Left ventricle myocardium inferior (tissue), 1 donor: Measurements from ENCODE around the gene ACER2. TPM values are rescaled to one million over a fixed set of nuclear protein-coding genes. Genes with fewer than 3 reads are reported as not detected.
"Not testable (repeated sequence)": the region's sequence is repeated elsewhere in the genome, so short reads cannot be mapped to it uniquely, and the experiment has no call there.

Experiments
- DNase-seq: peaks from one replicate; pipeline ENCODE4 v3.0.0-alpha.2; 2020
- H3K27ac ChIP-seq: fragments of 200-600 bp; replicated peaks from 2 replicates; pipeline ENCODE4 v1.8.0; 2021
- H3K27me3 ChIP-seq: fragments of 200-600 bp; 2 replicates; pipeline ENCODE4 v1.8.0; 2021; ENCODE audit warnings: low read depth
- H3K36me3 ChIP-seq: fragments of 200-600 bp; 2 replicates; pipeline ENCODE4 v1.8.0; 2021
- H3K4me1 ChIP-seq: fragments of 200-600 bp; 2 replicates; pipeline ENCODE4 v1.8.0; 2021
- H3K4me3 ChIP-seq: fragments of 200-600 bp; 2 replicates; pipeline ENCODE4 v1.8.0; 2021; ENCODE audit warnings: mild to moderate bottlenecking, moderate library complexity
- H3K9me3 ChIP-seq: fragments of 200-600 bp; replicated peaks from 2 replicates; pipeline ENCODE4 v1.8.0; 2021
- CTCF ChIP-seq: fragments of 200-600 bp; IDR thresholded peaks from 2 replicates; pipeline ENCODE4 v1.8.0; 2021; ENCODE audit warnings: antibody characterized with exemption, mild to moderate bottlenecking, borderline replicate concordance
- intact Hi-C: fragments of 100-400 bp; cut with micrococcal nuclease; formaldehyde crosslinking; loops from one replicate; pipeline ENCODE4 v1.11.0; 2022
- total RNA-seq: library from RNA; stranded (reverse); fragmentation: NEBNext Ultra II Directional; extraction: Animal tissue kit (Norgen Biotek cat#: 25700); gene quantifications from one replicate; pipeline ENCODE4 v1.2.1, GENCODE V29; 2021
- donor health status: DM: no; HTN: yes; CAD: no; lungs with severe emphysema.

The ACER2 gene
- total RNA-seq, 1 donor from 2014 or later: 3.8 TPM

- DNase-seq: peak; percentile 71
- peaks cover 6% of the 10 kb centered on the region for H3K9me3 ChIP-seq
- intact Hi-C loops: loop anchor here (1.0 kb wide), 1 partner anchor 28 kb away; the partner anchor contains the start of gene RPS6
- no peaks in the 10 kb centered on the region for H3K27me3 ChIP-seq
- no peak for TF ChIP-seq CTCF
- H3K27ac ChIP-seq: peak overlapping the region; percentile 95
- peak overlapping the region; percentile 98 for H3K4me3 ChIP-seq
- peaks cover 40% of the 10 kb centered on the region for H3K4me1 ChIP-seq
- H3K36me3 ChIP-seq: peaks cover 7% of the 10 kb centered on the region
Measured at GRCh38 chr9:19408316-19408692, 505 bp upstream of the ACER2 start.

GRCh38 chr9:19409401-19410194 is 789 bp downstream of the ACER2 start:
- peak; percentile 58 for DNase-seq
- peaks cover 7% of the 10 kb centered on the region for H3K36me3 ChIP-seq
- H3K4me1 ChIP-seq: peaks cover 40% of the 10 kb centered on the region
- peak overlapping the region; percentile 98 for H3K4me3 ChIP-seq
- H3K27ac ChIP-seq: peak overlapping the region; percentile 95
- no peaks in the 10 kb centered on the region for H3K27me3 ChIP-seq
- intact Hi-C loops: no loop called here
- H3K9me3 ChIP-seq: no peaks in the 10 kb centered on the region
- no peak for TF ChIP-seq CTCF

DNA sequence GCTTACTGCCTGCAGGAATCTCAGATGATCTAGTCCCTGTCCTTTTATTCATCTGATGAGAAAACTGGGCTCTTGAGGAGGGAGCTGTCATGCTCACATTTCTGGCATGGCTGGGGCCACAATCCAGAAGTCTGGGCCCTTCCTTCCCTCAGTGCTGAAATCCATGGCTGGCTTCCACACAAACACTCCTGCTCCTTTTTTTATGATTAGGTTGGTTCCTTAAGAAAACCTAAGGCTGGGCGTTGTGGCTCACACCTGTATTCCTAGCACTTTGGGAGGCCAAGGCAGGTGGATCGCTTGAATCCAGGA is 1.3 kb downstream of the ACER2 start:
- intact Hi-C loops: no loop called here
- peak overlapping the region; percentile 95 for H3K27ac ChIP-seq
- no peak for DNase-seq

DNA sequence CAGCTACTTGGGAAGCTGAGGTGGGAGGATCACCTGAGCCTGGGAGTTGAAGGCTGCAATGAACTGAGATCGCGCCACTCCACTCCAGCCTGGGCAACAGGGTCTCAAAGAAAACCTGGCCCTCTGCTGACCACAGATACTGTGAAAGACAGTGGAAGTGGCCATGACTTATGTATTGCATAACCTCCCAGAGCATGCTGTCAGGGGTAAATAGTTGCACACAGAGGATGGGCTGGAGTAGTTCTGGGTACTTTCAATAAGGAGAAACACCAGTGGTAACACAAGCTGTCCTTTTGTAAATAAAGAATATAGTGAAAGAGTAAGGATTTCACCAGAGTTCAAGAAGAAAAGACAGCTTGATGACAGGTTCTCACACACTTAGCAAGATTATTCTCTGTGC is 1.8 kb downstream of the ACER2 start:
- Histone ChIP-seq H3K27me3 (no peaks in the 10 kb centered on the region), H3K27ac (no peak overlapping the region), H3K4me1 (peaks cover 40% of the 10 kb centered on the region), H3K4me3 (peak overlapping the region; percentile 98), H3K9me3 (no peaks in the 10 kb centered on the region), H3K36me3 (peaks cover 7% of the 10 kb centered on the region)
- TF ChIP-seq CTCF: no peak
- intact Hi-C loops: no loop called here
- DNase-seq: no peak

More for the DNA sequence above, 1.3 kb downstream of the ACER2 start:
- Histone ChIP-seq H3K27me3 (no peaks in the 10 kb centered on the region), H3K4me3 (peak overlapping the region; percentile 98), H3K36me3 (peaks cover 7% of the 10 kb centered on the region), H3K9me3 (no peaks in the 10 kb centered on the region), H3K4me1 (peaks cover 40% of the 10 kb centered on the region)
- no peak for TF ChIP-seq CTCF

- Histone ChIP-seq H3K27ac (no peak overlapping the region), H3K36me3 (peaks cover 7% of the 10 kb centered on the region), H3K27me3 (no peaks in the 10 kb centered on the region), H3K4me3 (peak overlapping the region; percentile 98), H3K4me1 (peaks cover 40% of the 10 kb centered on the region), H3K9me3 (no peaks in the 10 kb centered on the region)
- DNase-seq: no peak
- no peak for TF ChIP-seq CTCF
- intact Hi-C loops: no loop called here
Measured at GRCh38 chr9:19411316-19411715, 2.5 kb downstream of the ACER2 start.

- H3K27me3 ChIP-seq, H3K9me3 ChIP-seq, H3K27ac ChIP-seq, H3K4me3 ChIP-seq, intact Hi-C loops, DNase-seq, H3K36me3 ChIP-seq: not testable (repeated sequence)
- peaks cover 31% of the 10 kb centered on the region for H3K4me1 ChIP-seq
Measured at GRCh38 chr9:19413456-19413855, 4.6 kb downstream of the ACER2 start.
